H1 (cell line): ENCODE results near the gene ANKRD2. TPM values are rescaled to one million over a fixed set of nuclear protein-coding genes. Genes with fewer than 3 reads are reported as not detected.

Experiments used
- ATF2 ChIP-seq: IDR thresholded peaks from 2 replicates; pipeline ENCODE4 v1.6.1; 2012; ENCODE audit warnings: low read length, inconsistent platforms
- JUND ChIP-seq: IDR thresholded peaks from 2 replicates; pipeline ENCODE4 v1.6.1; 2011; ENCODE audit warnings: mild to moderate bottlenecking, improper control_type of control experiment, low read length
- NANOG ChIP-seq: IDR thresholded peaks from 2 replicates; pipeline ENCODE4 v1.6.1; 2011; ENCODE audit warnings: low read length, low read depth, mild to moderate bottlenecking, inconsistent platforms; ENCODE audit not compliant: insufficient read depth, poor library complexity, severe bottlenecking
- POU5F1 ChIP-seq: IDR thresholded peaks from 2 replicates; pipeline ENCODE4 v1.6.1; 2011; ENCODE audit warnings: low read depth, mild to moderate bottlenecking, low read length, moderate library complexity
- RNF2 ChIP-seq: fragments of 200-900, 300-1000 bp; sonication (generic); IDR thresholded peaks from 2 replicates; pipeline ENCODE4 v1.7.1; 2016; ENCODE audit warnings: borderline replicate concordance, low read depth, mild to moderate bottlenecking, antibody characterized with exemption, low read length; ENCODE audit not compliant: poor library complexity, severe bottlenecking; ENCODE audit errors: missing control alignments
- SP4 ChIP-seq: IDR thresholded peaks from 2 replicates; pipeline ENCODE4 v1.6.1; 2012; ENCODE audit warnings: low read length, inconsistent platforms
- TAF1 ChIP-seq: IDR thresholded peaks from 2 replicates; pipeline ENCODE4 v1.6.1; 2011; ENCODE audit warnings: mild to moderate bottlenecking, low read depth, low read length
- TEAD4 ChIP-seq: IDR thresholded peaks from 2 replicates; pipeline ENCODE4 v1.6.1; 2012; ENCODE audit warnings: low read depth, low read length, inconsistent platforms, mixed read lengths
- polyA plus RNA-seq, 7 experiments: library from polyadenylated mRNA; depleted of rRNA in 3 of 7; stranded (reverse) in 5 of 7; unstranded in 2 of 7; fragments of >200 nt in 5 of 7; fragments of 200-250 nt in 2 of 7; gene quantifications; 1 replicate in 5 of 7; 2 replicates in 1 of 7; 4 replicates in 1 of 7; pipeline versions ENCODE4 v1.2.1 to v1.2.3, GENCODE V29; 2011 to 2013; ENCODE audit warnings: missing spikeins in 2 of 7, mixed read lengths in 2 of 7
- total RNA-seq: library from RNA; stranded (reverse); fragmentation: NEBNext Ultra II Directional; extraction: Animal tissue kit (Norgen Biotek cat#: 25700); gene quantifications from 2 replicates; pipeline ENCODE4 v1.2.1, GENCODE V29; 2021

ANKRD2 gene
- total and polyA plus RNA-seq, 2 of the 8 experiments (the other 6 are each of a cell fraction or from before 2014, with no cell fraction given): not detected

- TF ChIP-seq ATF2 (no peak), POU5F1 (no peak), JUND (no peak), NANOG (no peak), RNF2 (no peak), SP4 (no peak), TAF1 (no peak), TEAD4 (no peak)
Observed at GRCh38 chr10:97538411-97538810, 34.2 kb upstream of the ANKRD2 start (continued).
